Measurements from ENCODE around the gene PXN.

Gene PXN

GRCh38 chr12:120265473-120266179, at the start of gene PXN:
Gene PXN, minus strand, starts transcription at chr12:120265730. Its CDS starts 101 bp downstream, at chr12:120265629.
- peak; percentile 18 for DNase-seq

DNA sequence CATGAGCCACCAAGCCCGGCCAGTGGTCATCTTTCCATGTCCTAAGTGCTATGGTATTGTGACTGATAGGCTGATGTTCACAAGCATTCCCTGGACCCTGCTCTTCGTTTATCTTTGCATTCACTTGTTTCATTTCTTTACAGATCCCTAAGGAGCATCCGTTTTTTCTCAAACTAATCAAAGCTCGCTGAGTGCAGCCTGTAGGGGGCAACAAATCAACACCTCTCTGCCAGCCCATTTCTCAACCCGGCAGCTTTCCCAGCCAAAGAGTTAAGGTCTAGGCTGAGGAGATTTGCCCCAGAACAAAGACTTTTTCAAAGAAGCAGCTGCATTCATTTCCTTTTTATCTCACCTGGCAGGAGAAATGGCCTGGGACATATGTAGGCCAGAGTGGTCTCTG, 48.7 kb upstream of the PXN start:
- DNase-seq: no peak

GRCh38 chr12:120301962-120302815, 36.7 kb upstream of the PXN start, which contains the start of gene SIRT4:
Gene SIRT4, plus strand, starts transcription at chr12:120302321. Its CDS starts 1,241 bp downstream, at chr12:120303562.
- DNase-seq: peak; percentile 78

DNA sequence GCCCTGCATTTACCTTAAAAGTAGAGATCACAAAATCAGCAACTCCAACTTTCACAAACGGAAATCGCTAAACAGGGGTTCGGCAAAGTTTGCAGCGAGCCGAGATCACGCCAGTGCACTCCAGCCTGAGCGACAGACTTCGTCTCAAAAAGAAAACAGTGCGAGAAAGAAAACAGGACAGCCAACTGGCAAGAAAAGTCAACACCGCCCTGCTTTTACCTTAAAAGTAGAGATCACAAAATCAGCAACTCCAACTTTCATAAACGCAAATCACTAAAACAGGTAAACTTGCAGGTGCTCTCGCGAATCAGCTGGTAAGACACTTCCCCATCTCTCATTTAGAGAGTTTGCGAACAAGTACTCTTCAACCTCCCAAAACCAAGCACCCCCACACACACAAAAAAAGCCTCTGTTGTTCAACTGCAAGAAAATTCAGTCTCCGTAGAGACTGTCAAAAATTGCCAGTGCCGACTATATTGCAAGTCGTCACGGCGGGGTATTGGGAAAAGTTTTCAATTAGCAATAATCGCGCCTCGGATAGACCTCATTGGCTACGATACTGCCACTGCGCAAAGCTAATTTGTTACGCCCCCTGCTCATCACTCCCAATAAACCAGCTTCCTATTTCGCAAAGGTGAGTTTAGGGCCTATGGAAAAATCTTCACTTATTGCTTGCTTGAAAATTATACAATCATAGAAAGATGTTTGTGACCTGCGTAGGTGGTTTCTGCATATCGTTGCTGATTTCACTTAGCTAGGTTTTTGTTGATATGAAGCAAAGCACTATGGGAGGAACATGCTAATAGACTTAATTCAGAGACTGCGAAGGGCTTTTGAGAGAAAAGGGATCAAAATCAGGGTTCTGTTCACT, 27.4 kb upstream of the PXN start, which contains the start of gene RNU4-1:
Gene RNU4-1, minus strand, starts transcription at position 577 of the 871 bp plus-strand sequence.
- no peak for DNase-seq

DNA sequence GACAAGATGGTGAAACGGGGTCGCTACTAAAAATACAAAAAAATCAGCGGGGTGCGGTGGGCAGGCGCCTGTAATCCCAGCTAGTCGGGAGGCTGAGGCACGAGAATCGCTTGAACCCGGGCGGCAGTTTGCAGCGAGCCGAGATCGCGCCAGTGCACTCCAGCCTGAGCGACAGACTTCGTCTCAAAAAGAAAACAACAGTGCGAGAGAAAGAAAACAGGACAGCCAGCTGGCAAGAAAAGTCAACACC, 26.8 kb upstream of the PXN start:
- DNase-seq: no peak

- DNase-seq: no peak
These were observed 25.2 kb upstream of the PXN start for GRCh38 chr12:120290609-120291305.

GRCh38 chr12:120287491-120287890, 22.0 kb upstream of the PXN start:
- DNase-seq: no peak

GRCh38 chr12:120286768-120287490, 21.4 kb upstream of the PXN start:
- no peak for DNase-seq

GRCh38 chr12:120284381-120284780, 18.9 kb upstream of the PXN start:
- DNase-seq: no peak

- DNase-seq: no peak
These were observed 17.8 kb upstream of the PXN start for GRCh38 chr12:120283318-120283717.

DNA sequence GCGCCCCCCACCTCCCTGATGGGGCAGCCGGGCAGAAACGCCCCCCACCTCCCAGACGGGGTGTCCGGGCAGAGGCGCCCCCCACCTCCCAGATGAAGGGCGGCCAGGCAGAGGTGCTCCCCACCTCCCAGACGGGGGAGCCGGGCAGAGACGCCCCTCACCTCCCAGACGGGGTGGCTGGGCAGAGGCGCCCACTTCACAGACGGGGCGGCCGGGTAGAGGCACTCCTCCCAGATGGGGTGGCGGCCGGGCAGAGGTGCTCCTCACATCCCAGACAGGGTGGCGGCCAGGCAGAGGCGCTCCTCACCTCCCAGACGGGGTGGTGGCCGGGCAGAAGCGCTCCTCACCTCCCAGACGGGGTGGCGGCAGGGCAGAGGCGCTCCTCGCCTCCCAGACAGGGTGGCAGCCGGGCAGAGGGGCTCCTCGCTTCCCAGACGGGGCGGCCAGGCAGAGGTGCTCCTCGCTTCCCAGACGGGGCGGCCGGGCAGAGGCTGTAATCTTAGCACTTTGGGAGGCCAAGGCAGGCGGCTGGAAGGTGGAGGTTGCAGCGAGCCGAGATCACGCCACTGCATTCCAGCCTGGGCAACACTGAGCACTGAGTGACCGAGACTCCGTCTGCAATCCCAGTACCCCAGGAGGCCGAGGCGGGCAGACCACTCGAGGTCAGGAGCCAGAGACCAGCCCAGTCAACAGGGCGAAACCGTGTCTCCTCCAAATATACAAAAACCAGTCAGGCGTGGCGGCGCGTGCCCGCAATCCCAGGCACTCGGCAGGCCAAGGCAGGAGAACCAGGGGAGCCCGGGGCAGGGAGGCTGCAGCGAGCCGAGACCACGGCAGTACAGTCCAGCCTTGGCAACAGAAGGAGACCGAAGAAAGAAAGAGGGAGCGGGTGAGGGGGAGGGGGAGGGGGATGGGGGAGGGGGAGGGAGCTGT, 12.9 kb upstream of the PXN start:
- DNase-seq: no peak

DNA sequence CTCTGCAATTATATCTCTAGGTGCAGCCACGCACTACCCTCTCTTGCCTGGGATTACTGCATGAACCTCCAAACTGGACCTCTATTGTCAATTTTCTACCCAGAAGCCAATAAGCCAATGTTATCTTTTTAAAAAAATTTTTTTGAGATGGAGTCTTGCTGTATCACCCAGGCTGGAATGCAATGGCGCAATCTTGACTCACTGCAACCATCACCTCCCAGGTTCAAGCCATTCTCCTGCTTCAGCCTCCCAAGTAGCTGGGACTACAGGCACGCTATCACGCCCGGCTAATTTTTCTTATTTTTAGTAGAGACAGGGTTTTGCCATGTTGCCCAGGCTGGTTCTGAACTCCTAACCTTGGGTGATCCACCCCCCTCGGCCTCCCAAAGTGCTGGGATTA, 11.2 kb upstream of the PXN start:
- no peak for DNase-seq

GRCh38 chr12:120267736-120268135, 2.2 kb upstream of the PXN start:
- DNase-seq: no peak

DNA sequence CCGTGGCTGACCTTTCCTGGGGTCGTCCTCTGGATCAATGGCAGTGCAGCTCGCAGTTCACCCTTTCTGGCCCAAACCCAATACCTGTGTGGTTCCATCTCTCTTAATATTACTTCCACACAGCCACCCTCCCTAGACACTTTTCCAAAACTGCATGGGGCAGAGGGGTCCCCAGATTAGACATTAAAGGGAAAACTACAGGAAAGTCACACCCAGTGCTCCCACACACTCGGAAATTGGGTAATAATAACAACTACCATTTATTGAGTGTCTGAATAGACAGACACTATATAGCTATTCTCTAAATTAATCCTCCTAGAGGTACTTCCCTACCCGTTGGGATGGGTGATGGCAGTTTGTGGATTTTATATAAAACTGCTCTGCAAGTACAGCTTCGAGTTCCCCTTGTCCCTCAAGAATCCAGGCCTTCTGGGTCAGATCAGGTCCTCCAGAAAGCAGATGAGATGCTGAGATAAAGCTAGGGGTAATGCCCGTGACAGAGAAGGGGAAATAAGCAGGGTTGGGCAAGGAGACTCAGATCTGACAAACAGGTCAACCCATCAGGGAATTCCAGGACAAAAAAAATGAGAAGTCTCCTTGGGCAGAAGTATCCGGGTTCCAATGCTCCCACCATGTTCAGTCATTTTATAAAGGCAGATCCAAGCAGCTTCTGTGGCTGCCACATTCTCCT, 795 bp upstream of the PXN start:
- no peak for DNase-seq

DNA sequence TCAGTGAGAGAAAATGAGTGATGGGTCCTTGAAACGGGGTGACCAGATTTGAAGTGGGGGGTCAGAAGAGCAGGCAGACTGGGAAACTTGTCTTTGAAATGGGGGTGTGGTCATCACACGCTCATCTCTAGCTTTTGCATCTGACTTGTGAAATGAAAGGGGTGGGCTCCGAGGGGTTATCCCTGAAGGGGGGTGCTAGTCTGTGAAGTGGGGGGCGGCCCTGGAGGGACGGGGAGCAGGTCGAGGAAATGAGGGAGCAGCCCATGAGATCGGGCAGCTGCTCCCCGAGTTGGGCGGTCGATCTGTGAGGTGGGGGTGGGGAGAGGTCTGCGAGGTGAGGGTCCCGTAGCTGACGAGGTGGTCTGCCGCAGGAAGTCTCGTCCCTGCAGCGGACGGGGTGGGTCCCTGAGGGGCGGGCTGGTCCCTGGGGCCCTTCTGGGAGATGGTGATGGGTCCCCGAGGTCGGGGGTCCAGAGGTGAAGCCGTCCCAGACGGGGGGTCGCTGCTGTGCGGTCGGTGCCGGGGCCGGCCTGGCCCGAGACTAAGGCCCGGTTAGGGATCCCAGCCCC, 542 bp downstream of the PXN start:
- no peak for DNase-seq

DNA sequence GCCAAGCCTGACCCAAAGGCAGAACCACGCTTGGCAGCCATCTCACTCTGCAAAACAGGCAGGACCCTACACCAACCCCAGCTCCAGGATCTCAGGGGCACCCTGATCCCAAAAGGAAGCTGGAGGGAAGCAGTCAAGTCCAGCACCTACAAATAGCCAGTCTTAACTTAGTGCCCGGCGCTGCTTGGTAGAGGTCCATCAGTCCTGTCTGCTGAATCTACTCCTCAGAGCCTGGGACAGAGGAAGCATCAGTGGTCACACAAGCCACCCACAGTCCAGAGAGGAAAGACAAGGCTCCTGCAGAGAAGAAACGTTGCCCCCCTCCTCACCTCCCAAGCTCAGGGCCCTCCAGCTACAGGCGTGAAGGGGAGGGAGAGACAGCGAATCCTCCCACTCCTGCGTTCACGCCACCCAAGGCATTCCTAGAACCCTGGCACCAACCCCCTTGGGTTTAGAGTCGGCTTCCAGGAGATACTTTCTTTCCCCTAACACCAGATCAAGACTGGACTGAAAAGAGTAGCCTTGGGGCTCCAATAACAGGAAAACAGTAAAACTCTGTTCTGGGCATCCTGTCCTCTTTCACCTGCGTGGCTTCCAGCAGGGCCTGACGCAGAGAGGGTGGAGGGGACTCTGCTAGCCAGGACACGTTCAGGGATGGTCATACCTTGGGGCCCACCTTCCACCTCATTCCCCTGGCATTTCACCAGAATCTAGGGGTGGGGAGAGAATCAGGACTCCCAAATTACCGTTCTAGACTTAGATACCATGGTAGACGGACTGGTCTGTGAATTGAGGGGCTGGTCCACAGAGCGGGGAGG, 1.2 kb downstream of the PXN start:
- DNase-seq: no peak

DNA sequence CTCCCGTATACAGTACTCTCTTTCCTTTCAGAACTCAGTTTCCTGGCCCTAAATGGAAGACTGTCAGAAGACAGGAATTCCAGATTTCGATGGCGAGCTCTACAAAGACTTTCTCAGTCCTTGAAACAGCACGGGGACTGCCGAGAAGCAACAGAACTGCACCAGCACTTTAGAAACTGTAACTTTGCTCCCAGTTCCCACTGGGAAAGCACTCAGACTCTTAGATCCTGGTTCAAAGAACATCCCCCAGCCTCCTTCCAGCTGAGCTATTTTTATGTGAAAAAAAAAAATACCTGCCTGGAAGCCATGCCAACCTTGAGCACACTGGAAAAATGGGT, 1.8 kb downstream of the PXN start:
- DNase-seq: no peak

GRCh38 chr12:120262852-120263747, 2.4 kb downstream of the PXN start:
- no peak for DNase-seq

Measured in NCI-H187 treated with DMSO at 0.1 percent for 48 hours (cell line).